IMR-90 (cell line): Measurements from ENCODE around the gene HIGD2A. TPM values are rescaled to one million over a fixed set of nuclear protein-coding genes. Genes with fewer than 3 reads are reported as not detected.

Experiments
- ATAC-seq: fragments of 200-7000 bp; cut with Tn5 transposase; 2 replicates; pipeline ENCODE4 v1.9.1; 2020; ENCODE audit warnings: low read depth, mild to moderate bottlenecking, moderate library complexity
- BruUV-seq: library from RNA; stranded (reverse); fragments of 400-500 nt; replicated peaks from 2 replicates; lab custom pipeline; 2021; lab: Mats Ljungman, UMichigan
- CTCF ChIA-PET: fragments of 300-600 bp; formaldehyde crosslinking; extraction: SDS; loops from one replicate; lab custom pipeline; 2021; ENCODE audit warnings: antibody characterized with exemption; lab: Yijun Ruan, JAX
- POLR2A ChIA-PET: fragments of 300-600 bp; sonication (Branson Sonifier 250); formaldehyde crosslinking; loops from one replicate; lab custom pipeline; 2022; ENCODE audit warnings: antibody characterized with exemption; ENCODE audit not compliant: unreplicated experiment; lab: Charles Lee
- DNase-seq: peaks from one replicate; pipeline ENCODE4 v3.0.0; 2013
- H2AFZ ChIP-seq: replicated peaks from 2 replicates; pipeline ENCODE3; 2013; ENCODE audit warnings: low read length, mild to moderate bottlenecking; ENCODE audit not compliant: poor library complexity
- H2AK5ac ChIP-seq: 2 replicates; pipeline ENCODE4 v1.6.1; 2013; ENCODE audit warnings: low read depth, low read length, inconsistent platforms
- H2AK9ac ChIP-seq: replicated peaks from 2 replicates; pipeline ENCODE3; 2013; ENCODE audit warnings: mild to moderate bottlenecking, low read depth, low read length, moderate library complexity; ENCODE audit not compliant: poor library complexity
- H2BK120ac ChIP-seq: 2 replicates; pipeline ENCODE4 v1.6.1; 2013; ENCODE audit warnings: low read depth, low read length, inconsistent platforms
- H2BK15ac ChIP-seq: 3 replicates; pipeline ENCODE4 v1.6.1; 2013; ENCODE audit warnings: low read depth, low read length, inconsistent platforms
- H2BK20ac ChIP-seq: 2 replicates; pipeline ENCODE4 v1.6.1; 2013; ENCODE audit warnings: low read depth, mild to moderate bottlenecking, inconsistent platforms, low read length, moderate library complexity
- H2BK5ac ChIP-seq: 2 replicates; pipeline ENCODE4 v1.6.1; 2013; ENCODE audit warnings: mild to moderate bottlenecking, low read depth, low read length, inconsistent platforms; ENCODE audit not compliant: poor library complexity, severe bottlenecking
- H3K14ac ChIP-seq: replicated peaks from 2 replicates; pipeline ENCODE4 v1.6.1; 2013; ENCODE audit warnings: low read depth, low read length, inconsistent platforms
- H3K18ac ChIP-seq: 2 replicates; pipeline ENCODE4 v1.6.1; 2013; ENCODE audit warnings: low read depth, low read length, control low read depth
- H3K23ac ChIP-seq: 2 replicates; pipeline ENCODE4 v1.6.1; 2013; ENCODE audit warnings: low read depth, low read length, inconsistent platforms
- H3K27ac ChIP-seq: 2 replicates; pipeline ENCODE4 v1.5.1; 2013; ENCODE audit warnings: mild to moderate bottlenecking, control low read depth, low read length; ENCODE audit not compliant: insufficient read depth
- H3K27me3 ChIP-seq: 2 replicates; pipeline ENCODE4 v1.6.1; 2013; ENCODE audit warnings: low read length; ENCODE audit not compliant: control insufficient read depth, insufficient read depth
- H3K36me3 ChIP-seq: 2 replicates; pipeline ENCODE4 v1.6.1; 2013; ENCODE audit warnings: low read length, mixed read lengths; ENCODE audit not compliant: control insufficient read depth, insufficient read depth
- H3K4ac ChIP-seq: 2 replicates; pipeline ENCODE4 v1.6.1; 2013; ENCODE audit warnings: low read depth, low read length, inconsistent platforms
- H3K4me1 ChIP-seq: 2 replicates; pipeline ENCODE4 v1.6.1; 2013; ENCODE audit warnings: low read length, mixed read lengths; ENCODE audit not compliant: control insufficient read depth, insufficient read depth
- H3K4me2 ChIP-seq: 2 replicates; pipeline ENCODE4 v1.6.1; 2013; ENCODE audit warnings: low read depth, mild to moderate bottlenecking, control low read depth, low read length, moderate library complexity
- H3K4me3 ChIP-seq: 2 replicates; pipeline ENCODE4 v1.5.1; 2013; ENCODE audit warnings: low read depth, mild to moderate bottlenecking, control low read depth, low read length, moderate library complexity; ENCODE audit not compliant: insufficient read depth
- H3K56ac ChIP-seq: 2 replicates; pipeline ENCODE4 v1.6.1; 2013; ENCODE audit warnings: low read length, inconsistent platforms; ENCODE audit not compliant: insufficient read depth; ENCODE audit errors: extremely low read depth
- H3K79me1 ChIP-seq, 2 experiments: 2 replicates each; pipeline ENCODE4 v1.6.1; 2013; ENCODE audit warnings: low read length in 2 of 2, inconsistent platforms in 1 of 2, low read depth in 1 of 2
- H3K9ac ChIP-seq: 2 replicates; pipeline ENCODE4 v1.6.1; 2013; ENCODE audit warnings: low read depth, low read length, control low read depth
- H3K9me1 ChIP-seq: 2 replicates; pipeline ENCODE4 v1.6.1; 2013; ENCODE audit warnings: low read length, inconsistent platforms; ENCODE audit not compliant: insufficient read depth
- H3K9me3 ChIP-seq: 2 replicates; pipeline ENCODE4 v1.6.1; 2013; ENCODE audit warnings: low read length; ENCODE audit not compliant: control insufficient read depth, insufficient read depth
- H4K20me1 ChIP-seq: 2 replicates; pipeline ENCODE4 v1.6.1; 2013; ENCODE audit warnings: low read length, inconsistent platforms; ENCODE audit not compliant: insufficient read depth
- H4K5ac ChIP-seq: 2 replicates; pipeline ENCODE4 v1.6.1; 2013; ENCODE audit warnings: mild to moderate bottlenecking, low read depth, low read length, control low read depth
- H4K8ac ChIP-seq, 2 experiments: 2 replicates each; pipeline ENCODE4 v1.6.1; 2013; ENCODE audit warnings: low read depth in 2 of 2, low read length in 2 of 2, control low read depth in 1 of 2, inconsistent platforms in 1 of 2
- H4K91ac ChIP-seq: 2 replicates; pipeline ENCODE4 v1.6.1; 2013; ENCODE audit warnings: low read depth, low read length, inconsistent platforms; ENCODE audit not compliant: insufficient read depth
- BHLHE40 ChIP-seq: fragments of 150-350 bp; IDR thresholded peaks from 2 replicates; pipeline ENCODE4 v1.6.1; 2016; ENCODE audit warnings: mild to moderate bottlenecking, low read depth, low read length
- CEBPB ChIP-seq: IDR thresholded peaks from 2 replicates; pipeline ENCODE4 v1.6.1; 2012; ENCODE audit warnings: low read depth, low read length, improper control_type of control experiment
- CHD1 ChIP-seq: IDR thresholded peaks from 2 replicates; pipeline ENCODE4 v1.6.1; 2012; ENCODE audit warnings: low read depth, low read length, improper control_type of control experiment
- CTCF ChIP-seq: conservative IDR thresholded peaks from 2 replicates; pipeline ENCODE4 v1.5.1; 2012; ENCODE audit warnings: mild to moderate bottlenecking, low read depth, low read length, improper control_type of control experiment
- ELK1 ChIP-seq: fragments of 150-350 bp; IDR thresholded peaks from 2 replicates; pipeline ENCODE4 v1.6.1; 2016; ENCODE audit warnings: low read depth, mild to moderate bottlenecking, low read length, moderate library complexity, borderline replicate concordance
- FOS ChIP-seq: fragments of 150-350 bp; IDR thresholded peaks from 2 replicates; pipeline ENCODE4 v1.6.1; 2016; ENCODE audit warnings: low read depth, low read length
- MAZ ChIP-seq: IDR thresholded peaks from 2 replicates; pipeline ENCODE4 v1.6.1; 2012; ENCODE audit warnings: low read depth, mild to moderate bottlenecking, low read length, improper control_type of control experiment, moderate library complexity, borderline replicate concordance
- MXI1 ChIP-seq: IDR thresholded peaks from 2 replicates; pipeline ENCODE4 v1.6.1; 2012; ENCODE audit warnings: low read depth, mild to moderate bottlenecking, low read length, moderate library complexity, borderline replicate concordance
- NFE2L2 ChIP-seq: fragments of 150-350 bp; IDR thresholded peaks from 2 replicates; pipeline ENCODE4 v1.6.1; 2016; ENCODE audit warnings: low read depth, mild to moderate bottlenecking, low read length
- RFX5 ChIP-seq: IDR thresholded peaks from 2 replicates; pipeline ENCODE4 v1.8.0; 2012; ENCODE audit warnings: low read depth, mild to moderate bottlenecking, low read length, moderate library complexity
- SMC3 ChIP-seq: fragments of 150-350 bp; IDR thresholded peaks from 2 replicates; pipeline ENCODE4 v1.6.1; 2016; ENCODE audit warnings: low read depth, mild to moderate bottlenecking, antibody characterized with exemption, low read length, moderate library complexity
- WGBS, 2 experiments: methylation state at CpG; one replicate each; pipeline versions ENCODE4 v1.1.5 to v1.1.7; 2013; ENCODE audit warnings: missing lambda C conversion rate in 2 of 2; ENCODE audit not compliant: insufficient read length in 1 of 2; ENCODE audit errors: extremely low coverage in 2 of 2; 5-methylcytosine and 5-hydroxymethylcytosine counted together
- dilution Hi-C: fragments of 300-500 bp; cut with HindIII; formaldehyde crosslinking; loops from one replicate; pipeline ENCODE4 v1.14.3; 2018; ENCODE audit warnings: low sequenced_read_pairs; ENCODE audit not compliant: unreplicated experiment
- in situ Hi-C: fragments of 300-500 bp; cut with MboI; formaldehyde crosslinking; loops from 3 replicates; pipeline ENCODE4 v1.14.3; 2019; ENCODE audit warnings: low sequenced_read_pairs, inconsistent platforms, mixed read lengths
- intact Hi-C: fragments of 100-400 bp; cut with micrococcal nuclease; formaldehyde crosslinking; loops from 2 replicates; pipeline ENCODE4 v1.10.0; 2022
- polyA plus RNA-seq, 3 experiments: library from polyadenylated mRNA; depleted of rRNA; stranded (reverse); fragments of >200 nt; gene quantifications; 2 replicates each; pipeline ENCODE4 v1.2.3, GENCODE V29; 2012; ENCODE audit warnings: low replicate concordance in 1 of 3
- total RNA-seq: library from RNA; depleted of rRNA; stranded (reverse); fragments of >200 nt; gene quantifications from 2 replicates; pipeline ENCODE4 v1.2.3, GENCODE V29; 2012

Gene HIGD2A
- total and polyA plus RNA-seq, 2 of the 4 experiments (the other 2 are of a cell fraction): 35.0 to 131 TPM

- TF ChIP-seq MXI1: peak; percentile 74
Measured at GRCh38 chr5:176415952-176416924, 27.7 kb downstream of the HIGD2A start, which contains the start of gene CLTB (continued).

GRCh38 chr5:176416965-176417364, 28.4 kb downstream of the HIGD2A start:
- H4K8ac ChIP-seq: peak overlapping the region in 1 of 2 experiments; percentile 81; a peak in 1 of 4 replicates
- H3K14ac ChIP-seq: no peak overlapping the region
- no peak overlapping the region for H3K4me2 ChIP-seq
- ATAC-seq (no peak), DNase-seq (no peak)
- CTCF ChIA-PET: interaction anchor here (0.6 to 2.0 kb wide), 11 partner anchors 12 to 216 kb away, joined by 3 to 7 read pairs (median 4); no protein-coding TSS in a partner anchor
- dilution Hi-C loops (no loop called here), intact Hi-C loops (loop anchor here (1.0 to 10.0 kb wide), 5 partner anchors 84 to 228 kb away; partner anchors contain the start of genes RNF44 and TSPAN17), in situ Hi-C loops (no loop called here)
- H3K56ac ChIP-seq: no peak overlapping the region
- H3K18ac ChIP-seq: no peak overlapping the region
- POLR2A ChIA-PET: no interaction called here
- H3K23ac ChIP-seq: 0 out of 2 replicates have a peak overlapping the region, but pooled peaks have one; percentile 4
- no peak overlapping the region for H3K9ac ChIP-seq
- H3K4me3 ChIP-seq: no peak overlapping the region
- no peak overlapping the region for H2BK5ac ChIP-seq
- H4K91ac ChIP-seq: no peak overlapping the region
- H3K79me1 ChIP-seq: peaks cover 12 to 41% of the 10 kb centered on the region in 2 experiments; a peak in 3 of 4 replicates
- H2AK9ac ChIP-seq: peak overlapping the region; percentile 16
- H3K36me3 ChIP-seq: no peaks in the 10 kb centered on the region
- H4K5ac ChIP-seq: no peak overlapping the region
- H3K27me3 ChIP-seq: peaks cover 3% of the 10 kb centered on the region; the same call in 1 of the 2 replicates
- H4K20me1 ChIP-seq: peaks cover 32% of the 10 kb centered on the region
- no peak overlapping the region for H2BK15ac ChIP-seq
- no peak overlapping the region for H2BK120ac ChIP-seq
- peak overlapping the region; percentile 20; the same call in 1 of the 2 replicates for H2BK20ac ChIP-seq
- peak overlapping the region; percentile 90 for H2AFZ ChIP-seq
- H2AK5ac ChIP-seq: peak overlapping the region; percentile 66; the same call in 1 of the 2 replicates
- peaks cover 8% of the 10 kb centered on the region; the same call in 1 of the 2 replicates for H3K9me1 ChIP-seq
- peaks cover 11% of the 10 kb centered on the region for H3K4me1 ChIP-seq
- no peaks in the 10 kb centered on the region; the same call in 1 of the 2 replicates for H3K9me3 ChIP-seq
- no peak overlapping the region for H3K27ac ChIP-seq
- 74% methylated on average over 4 of the region's 11 CpGs; no CpG with 5 or more reads in 1 of the 2 experiments for WGBS, 2 experiments
- peak overlapping the region; percentile 10; the same call in 1 of the 2 replicates for H3K4ac ChIP-seq
- no TSS peak for BruUV-seq
- TF ChIP-seq CTCF (no peak), SMC3 (no peak), BHLHE40 (no peak), RFX5 (no peak), FOS (no peak), ELK1 (no peak), MAZ (no peak), MXI1 (no peak), CHD1 (no peak), CEBPB (no peak), NFE2L2 (no peak)
